Hindlimb muscle (tissue), 1 donor: ENCODE data around the gene SEMA6D. TPM values are rescaled to one million over a fixed set of nuclear protein-coding genes. Genes with fewer than 3 reads are reported as not detected.

Experiments used
- DNase-seq: peaks from one replicate; pipeline ENCODE4 v3.0.0-alpha.2; 2013
- polyA plus RNA-seq: library from polyadenylated mRNA; unstranded; fragments of 120-200 nt; gene quantifications from one replicate; pipeline ENCODE4 v1.2.1, GENCODE V29; 2013; ENCODE audit not compliant: insufficient read length

The SEMA6D gene
- polyA plus RNA-seq, 1 donor, result 56.4 TPM

DNA sequence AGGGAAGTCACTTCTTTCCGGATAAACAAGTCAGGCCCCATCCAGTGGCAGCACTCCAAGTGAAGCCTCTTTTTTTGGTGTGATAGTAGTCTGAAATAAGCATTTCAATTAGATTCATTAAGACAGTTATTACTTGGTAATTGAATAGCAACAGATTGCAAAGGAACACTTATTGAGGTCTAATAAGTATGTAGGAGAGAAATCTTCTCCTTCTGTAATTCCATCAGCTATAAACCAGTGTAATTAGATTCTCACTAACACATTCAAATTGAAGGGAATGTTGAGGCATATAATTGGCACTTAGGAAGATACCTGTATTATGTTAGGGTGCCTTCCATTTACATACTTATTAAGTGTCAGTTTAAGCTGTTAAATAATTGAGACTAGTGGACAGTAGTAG, 73.9 kb downstream of the SEMA6D start:
- no peak for DNase-seq

DNA sequence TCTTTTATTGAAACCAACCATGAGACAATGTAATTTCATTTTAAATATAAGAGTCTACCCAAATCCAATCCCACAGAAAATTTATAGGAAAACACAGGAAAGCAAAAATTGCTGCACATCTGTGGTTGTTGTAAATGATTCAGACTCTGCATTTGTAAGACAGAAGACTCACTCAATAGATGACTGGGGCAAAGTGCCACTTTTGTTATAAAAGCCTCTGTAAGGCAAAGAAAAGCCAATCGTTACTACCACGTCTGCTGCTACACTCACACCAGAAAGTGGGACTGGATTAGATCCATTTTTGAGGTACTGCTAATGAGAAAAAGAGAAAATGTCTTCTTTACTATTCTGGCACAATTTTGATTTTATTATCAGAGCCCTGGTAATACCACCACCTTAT, 74.9 kb downstream of the SEMA6D start:
- no peak for DNase-seq

DNA sequence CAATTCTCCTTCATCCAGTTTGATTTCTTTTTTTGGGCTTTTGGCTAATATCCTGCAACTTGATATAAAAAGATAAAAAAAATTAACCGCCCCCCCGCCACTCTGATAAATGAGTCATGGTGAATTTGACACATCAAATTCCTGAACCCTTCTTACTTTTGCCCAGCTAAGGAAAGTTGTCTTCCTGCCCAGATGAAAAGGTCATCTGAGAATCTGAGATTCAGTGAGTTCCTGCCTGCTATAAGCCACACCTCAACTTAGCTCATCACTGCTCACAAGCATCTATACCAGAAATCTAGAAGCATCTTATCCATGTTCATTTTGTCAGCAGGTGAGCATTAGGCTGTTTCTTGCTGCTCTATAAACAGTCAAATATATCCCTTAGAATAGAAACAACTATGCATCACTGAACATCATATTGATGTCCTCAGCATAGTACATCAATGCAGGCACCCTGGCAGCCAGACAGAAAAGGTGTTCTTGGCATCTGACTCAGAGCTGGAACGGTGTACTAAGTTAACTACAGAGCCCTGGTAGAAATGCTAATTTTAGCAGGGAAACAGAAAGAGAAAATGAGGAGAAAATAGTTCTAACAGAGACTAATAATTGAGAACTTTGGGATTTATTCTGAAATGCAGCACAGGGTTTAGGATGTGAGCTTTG, 77.1 kb downstream of the SEMA6D start:
- DNase-seq, result no peak

DNA sequence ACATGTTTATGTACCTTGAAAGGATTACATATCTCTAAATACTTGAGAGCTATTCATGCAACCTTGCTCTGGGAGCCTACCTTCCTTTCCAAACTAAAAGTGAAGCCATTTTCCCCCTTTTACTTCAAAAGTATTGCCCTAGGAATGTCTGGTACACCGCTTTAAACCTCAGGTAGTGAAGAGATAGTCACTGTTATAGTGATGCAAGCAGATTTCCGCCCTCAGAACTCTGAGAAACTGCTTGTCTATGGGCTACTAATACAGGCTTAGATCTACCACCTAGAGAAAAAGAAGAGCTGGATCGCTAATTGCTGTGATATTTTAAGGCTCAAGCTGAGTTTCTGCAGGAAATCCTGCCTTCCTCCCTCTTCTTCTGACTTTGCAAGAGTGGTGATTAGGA, 78.6 kb downstream of the SEMA6D start:
- DNase-seq, result no peak

DNA sequence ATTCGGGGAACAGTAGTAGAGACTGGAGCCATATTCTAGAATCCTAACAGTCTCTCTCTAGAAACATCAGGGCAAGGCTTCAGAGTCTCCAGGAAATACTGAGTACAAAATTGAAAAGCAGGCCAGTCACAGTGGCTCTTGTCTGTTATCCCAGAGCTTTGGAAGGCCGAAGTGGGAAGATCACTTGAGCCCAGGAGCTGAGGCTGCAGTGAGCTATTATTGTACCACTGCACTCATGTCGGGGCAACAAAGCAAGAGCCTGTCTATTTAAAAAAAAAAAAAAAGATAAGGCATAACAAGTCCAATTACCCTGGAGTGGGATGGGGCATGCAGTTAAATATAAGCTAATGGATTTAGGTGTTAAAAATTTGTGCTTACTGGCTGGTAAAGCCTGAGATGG, 79.0 kb downstream of the SEMA6D start:
- DNase-seq, result no peak

DNA sequence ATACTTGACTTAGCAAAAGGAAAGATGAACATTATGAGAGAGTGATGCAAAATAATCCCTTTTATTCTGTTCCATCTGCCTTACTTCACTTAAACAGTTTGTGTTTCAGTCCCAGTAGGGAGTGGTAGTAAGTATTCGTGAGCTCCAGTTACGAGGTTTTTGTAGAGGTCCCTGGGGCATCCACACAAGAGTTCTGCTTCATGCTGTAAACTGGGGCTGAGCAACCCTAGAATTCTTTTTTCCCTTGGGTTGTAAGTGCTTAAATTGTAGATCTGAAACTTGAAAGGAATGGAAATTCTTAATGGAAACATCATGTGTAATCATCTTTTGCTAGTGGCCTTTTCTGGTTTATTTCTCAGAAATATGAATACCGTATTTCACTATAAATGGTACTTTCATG, 79.5 kb downstream of the SEMA6D start:
- DNase-seq, result peak; percentile 16

DNA sequence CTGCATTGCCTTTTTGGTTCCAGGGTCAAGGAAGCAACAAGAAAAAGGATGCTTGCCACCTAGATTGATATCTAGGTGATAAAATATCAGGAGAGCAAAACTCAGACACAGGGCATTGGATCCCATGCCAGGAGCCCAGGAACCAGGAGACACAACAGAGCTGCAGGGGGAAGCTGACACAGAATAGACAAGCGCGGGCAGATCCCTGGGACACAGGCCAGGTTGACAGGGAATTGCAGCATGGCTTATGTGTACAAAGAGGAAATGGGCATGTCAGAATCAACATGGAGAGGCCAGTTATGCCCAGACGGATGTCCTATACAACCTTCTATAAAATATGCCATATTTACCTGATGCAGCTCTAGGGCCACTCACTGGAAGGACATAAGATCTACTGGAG, 84.2 kb downstream of the SEMA6D start:
- DNase-seq, result no peak

DNA sequence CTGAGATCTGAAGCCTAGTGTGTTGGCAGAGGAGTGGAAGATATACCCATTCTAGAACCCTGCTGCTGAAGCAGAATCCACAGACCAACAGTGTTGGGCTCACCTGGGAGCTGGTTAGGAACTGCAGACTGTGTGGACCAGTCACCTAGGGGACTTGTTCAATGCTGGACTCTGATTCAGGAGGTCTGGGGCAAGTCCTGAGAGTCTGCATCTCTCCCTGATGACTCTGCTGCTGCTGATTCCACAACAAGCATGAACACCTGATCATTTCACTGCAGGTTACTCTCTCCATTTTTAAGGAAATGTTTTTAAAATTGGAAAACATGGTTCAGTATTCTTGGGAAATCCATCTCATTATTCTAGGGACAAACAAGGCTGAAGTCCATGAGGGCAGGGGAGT, 84.9 kb downstream of the SEMA6D start:
- DNase-seq, result no peak

DNA sequence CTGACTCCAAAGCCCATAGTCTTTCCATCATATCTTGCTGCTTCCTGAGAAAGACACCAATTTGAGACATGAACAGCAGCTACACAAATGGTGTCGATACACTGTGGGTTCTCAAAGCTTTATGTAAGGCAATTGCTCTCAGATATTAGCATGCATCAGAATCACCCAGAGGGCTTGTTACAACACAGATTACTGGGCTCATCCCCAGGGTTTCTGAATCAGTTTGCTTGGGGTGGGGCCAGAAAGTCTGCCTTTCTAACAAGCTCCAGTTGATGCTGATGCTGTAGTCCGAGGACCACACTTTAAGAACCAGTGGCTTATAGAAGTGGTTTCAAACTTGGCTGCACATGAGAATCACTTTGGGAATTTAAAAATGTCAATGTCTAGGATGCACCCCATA, 86.5 kb downstream of the SEMA6D start:
- DNase-seq, result no peak

DNA sequence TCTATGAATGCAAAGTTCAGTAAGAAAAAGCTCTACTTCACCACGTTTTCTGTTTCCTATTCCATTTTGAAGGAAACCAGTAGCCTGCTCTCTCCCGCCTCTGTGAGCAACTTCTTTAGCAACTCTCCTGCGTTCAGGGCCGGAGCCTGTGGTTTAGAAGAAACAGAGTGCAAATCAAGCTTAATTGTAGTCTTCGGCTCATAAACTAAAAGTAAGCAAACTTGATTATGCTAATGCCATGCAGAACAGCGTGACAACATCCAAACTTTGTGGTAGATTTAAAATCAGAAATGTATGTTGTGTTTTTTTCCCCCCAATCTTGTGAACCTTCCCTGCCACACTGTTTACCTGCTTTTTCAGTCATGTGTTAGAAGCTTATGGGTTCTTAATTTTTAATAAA, 87.4 kb downstream of the SEMA6D start:
- DNase-seq, result no peak

DNA sequence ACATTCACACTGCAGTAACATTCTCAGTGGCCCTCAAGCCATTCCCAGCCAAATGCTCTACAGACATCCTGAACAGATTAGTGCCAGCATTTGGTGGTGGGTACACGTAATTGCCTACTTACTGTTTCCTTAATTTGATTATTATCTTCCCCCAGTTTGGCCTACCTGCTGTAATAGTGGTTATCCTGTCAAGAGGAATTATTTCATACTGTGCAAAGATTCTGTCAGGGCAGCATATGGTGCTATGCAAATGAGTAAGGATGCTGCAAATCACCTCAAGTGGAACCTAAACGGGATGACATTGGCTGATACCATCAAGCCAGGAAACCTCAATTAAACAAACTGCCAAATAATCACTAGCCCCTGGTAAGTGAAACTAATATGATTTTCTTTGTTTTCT, 88.7 kb downstream of the SEMA6D start:
- no peak for DNase-seq

DNA sequence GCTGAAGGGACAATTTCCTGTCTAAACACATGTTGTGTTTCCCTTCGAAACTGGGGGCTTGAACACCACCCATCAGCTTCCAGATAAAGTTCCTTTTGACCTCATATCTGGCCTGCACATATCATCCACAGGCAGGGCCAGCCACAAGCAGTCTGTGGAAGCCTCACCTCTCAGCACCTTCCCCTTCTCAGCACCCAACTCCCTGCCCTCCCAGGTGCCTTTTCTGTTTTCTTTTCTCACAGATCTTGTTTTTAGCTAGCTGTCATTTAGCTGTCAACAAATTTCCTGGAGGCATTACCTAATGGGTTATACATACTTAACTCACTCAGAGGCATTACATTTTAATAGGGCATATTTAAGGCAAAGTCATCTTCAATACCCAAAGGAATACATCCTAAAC, 93.9 kb downstream of the SEMA6D start:
- no peak for DNase-seq

DNA sequence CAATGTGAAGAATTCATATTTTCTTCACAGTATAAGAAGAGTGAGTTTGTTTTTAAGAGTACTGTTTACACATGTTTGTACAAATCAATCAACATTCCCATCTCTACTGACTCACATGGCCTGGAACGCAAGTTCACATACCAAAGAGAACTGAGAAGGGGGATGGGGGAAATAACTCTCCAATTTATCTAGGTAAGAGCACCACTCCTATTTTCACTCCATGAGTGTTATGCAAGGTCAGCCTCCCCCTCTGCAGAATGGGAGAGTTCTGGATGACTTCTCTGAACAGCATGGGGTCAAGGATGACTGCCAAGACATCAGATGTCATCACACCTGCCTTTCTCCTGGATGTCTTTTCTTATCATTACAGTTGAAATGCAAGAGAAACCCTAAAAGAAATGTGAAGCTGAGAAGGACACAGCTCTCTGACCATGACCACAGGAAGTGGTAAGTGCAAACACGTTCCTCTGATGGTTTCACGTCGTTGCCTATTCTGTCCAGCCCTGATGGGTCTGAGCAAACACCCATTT, 95.2 kb downstream of the SEMA6D start:
- no peak for DNase-seq

DNA sequence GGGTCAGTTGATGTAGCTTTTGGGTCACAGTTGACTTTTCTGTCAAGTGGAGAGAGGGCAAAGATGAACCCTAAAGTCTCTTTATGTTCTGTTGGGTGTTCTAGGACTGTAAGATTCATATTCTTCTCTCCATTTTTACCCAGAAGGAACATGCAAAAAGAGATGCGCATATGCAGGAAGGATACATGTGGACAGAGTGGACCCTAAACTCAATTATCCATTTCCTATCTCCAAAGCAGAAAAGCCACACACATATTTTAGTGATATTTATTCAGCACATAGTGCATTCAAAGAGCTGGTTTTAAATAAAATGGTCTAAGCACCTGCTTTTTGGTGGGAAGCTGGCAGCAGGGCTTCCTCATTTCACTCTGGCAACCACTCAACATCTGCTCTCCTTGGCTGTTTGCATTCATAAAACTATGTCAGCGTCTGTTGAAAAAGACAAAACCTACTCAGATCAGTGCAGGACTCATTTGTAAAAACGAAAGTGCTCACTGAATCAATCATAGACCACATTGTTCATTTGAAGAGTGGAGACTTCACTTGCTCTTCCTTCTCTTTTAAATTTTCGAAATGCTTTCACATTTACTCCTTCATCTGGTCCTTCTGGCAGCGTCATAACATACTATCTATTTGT, 96.6 kb downstream of the SEMA6D start:
- no peak for DNase-seq

DNA sequence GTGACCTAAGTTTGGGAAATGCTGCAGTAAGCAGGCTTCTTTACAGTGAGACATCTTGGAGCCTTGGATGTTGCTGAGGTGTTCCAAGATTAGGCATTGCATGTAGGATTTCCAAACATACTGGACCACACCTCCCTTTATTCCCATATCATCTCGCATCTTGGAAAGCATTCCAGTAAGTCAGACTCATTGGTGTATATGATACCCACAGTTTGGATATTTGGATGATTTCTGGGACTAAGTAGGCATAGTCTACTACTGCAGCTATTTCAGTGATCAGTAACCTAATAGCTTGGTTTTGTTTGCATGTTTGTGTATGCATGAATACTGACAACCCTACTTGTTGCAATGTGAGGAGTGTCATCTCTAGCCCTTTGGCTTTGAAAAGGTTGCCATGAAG, 97.3 kb downstream of the SEMA6D start:
- DNase-seq, result no peak

DNA sequence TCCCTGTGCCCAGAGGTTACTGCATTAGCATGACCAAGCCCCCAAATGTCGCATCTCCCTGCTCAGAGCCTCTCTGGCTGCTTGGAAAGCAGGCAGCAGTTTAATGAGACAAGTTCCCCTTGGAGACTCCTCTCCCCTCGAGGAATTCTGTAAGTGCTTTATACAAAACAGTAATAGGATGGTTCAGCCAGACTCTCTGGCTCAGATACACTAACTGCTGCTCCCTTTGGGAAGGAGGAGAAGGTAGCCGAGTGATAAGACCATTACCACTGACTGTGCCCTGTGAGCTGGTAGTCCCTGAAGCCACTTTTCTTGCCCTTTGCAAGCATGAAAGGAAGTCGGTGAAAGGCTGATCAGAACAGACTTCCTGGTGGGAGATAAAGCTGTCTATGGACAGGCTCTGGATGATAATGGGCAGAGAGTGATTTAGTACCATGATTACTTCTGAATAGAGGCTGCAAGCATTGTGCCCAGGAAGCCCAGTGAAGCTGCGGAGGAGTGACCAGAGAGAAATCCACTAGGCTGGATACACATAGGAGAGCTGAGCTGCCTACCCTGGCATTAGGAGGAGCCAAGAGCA, 100.8 kb downstream of the SEMA6D start:
- no peak for DNase-seq

DNA sequence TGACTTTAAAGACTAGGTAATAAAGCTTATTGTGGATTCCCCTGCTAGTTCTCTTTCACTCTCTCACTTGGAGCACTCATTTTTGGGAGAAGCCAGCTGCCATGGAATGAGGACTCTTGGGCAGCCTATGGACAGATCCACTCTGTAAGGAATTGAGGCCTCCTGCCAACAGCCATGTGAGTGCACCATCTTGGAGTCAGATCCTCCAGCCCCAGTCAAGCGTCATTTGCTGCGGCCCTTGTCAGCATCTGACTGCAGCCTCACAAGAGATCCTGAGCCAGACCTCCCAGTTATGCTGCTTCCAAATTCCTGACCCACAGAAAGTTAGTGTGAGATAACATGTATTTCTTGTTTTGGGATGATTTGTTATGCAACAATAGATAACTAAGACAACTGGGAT, 101.9 kb downstream of the SEMA6D start:
- DNase-seq, result no peak

DNA sequence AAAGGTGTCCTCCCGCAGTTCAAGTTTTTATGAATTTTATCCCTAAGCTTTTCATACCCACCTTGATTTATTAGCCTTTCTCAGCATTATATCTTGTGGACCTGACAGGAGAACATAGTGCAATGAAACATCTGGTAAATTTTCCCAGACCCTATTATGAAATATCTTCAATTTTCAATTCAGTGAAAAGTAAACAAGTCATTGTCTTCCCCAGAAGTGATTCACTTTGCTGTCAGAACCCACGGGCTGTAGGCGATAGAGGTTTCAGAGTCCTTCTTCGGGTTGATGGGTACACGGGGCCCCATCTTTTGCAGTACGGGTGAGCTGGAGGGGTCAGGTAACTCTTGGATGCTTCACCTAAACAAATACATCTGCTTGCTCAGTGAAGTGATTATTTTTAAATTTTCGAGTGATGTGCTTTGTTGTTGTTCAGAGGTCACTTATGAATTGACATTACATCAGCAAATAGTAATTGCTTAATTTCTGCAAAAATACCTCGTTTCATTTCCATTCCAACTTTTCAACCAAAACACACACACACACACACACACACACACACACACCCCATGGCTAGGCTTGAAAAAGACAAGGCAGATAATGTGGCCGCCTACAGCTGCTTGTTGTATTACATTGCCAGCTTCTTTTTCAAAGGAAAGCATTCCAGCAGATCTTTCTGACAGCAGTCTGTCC, 102.9 kb downstream of the SEMA6D start:
- DNase-seq, result no peak

DNA sequence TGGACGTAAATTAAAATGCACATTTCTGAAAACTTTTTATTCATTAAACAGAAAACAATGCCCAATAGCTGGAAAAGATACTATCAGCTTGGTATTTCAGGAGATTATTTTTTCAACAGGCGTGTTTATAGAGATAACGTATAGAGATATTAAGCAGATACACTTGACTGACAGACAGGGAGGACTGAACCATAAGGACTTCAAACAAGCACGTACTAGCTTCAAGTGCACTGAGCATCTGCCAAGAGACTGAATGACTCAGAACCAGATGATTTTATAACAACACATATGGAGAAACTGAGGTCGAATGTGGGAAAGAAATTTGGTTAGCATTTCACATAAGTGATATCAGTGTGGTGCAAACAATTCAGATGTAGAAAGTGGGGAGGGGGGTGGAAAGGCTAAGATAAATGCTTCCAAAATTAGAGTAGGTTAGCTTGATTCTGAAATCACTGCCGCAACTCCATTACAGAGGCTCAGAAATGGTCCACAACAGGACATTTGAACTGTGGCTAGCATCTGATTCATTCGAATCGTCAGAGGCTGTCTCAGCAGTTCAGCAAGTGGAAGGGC, 103.5 kb downstream of the SEMA6D start:
- DNase-seq, result no peak

DNA sequence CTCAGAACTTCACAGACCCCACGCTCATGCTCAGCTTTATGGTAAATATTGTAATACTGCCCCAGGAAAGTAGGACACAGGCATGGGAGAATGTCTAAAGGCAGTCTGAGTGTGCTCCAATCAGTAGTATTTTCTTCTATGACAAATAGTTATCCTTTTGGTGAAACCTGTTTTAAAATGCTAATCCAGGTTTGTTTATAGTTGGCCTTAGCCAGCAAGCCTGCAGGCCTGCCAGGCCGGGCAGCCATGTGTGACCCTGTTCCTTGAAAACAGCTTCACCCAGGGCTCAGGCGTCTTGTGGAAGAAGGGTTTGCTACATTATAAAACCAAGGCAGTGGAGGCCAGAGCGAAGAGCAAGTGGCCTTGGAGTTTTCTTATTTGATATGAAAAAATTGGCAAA, 104.7 kb downstream of the SEMA6D start:
- DNase-seq, result no peak
